ENCODE measurements around the gene SLC22A23. TPM values are rescaled to one million over a fixed set of nuclear protein-coding genes. Genes with fewer than 3 reads are reported as not detected.

The SLC22A23 gene
- total RNA-seq, 6 donors from 2014 or later, result 18.2 to 73.1 (median 28.3) TPM

DNA sequence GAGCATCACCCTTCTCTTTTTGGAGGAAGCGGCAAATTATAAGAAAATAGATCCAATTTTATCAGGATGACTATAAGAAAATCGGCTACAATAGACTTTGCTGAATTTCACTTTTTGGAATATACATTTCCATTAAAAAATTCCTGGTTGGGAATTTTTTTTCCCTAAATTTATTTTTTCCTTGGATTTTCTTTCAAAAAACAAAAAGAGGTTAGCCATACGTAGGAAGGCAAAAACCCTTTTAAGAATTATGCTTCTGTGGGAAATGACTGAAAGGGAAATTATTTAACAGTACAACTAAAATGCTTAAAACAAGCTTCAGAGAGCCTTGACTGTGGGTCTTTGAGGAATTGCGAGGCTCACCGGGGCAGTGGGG lies 86.9 kb downstream of the SLC22A23 start:
- no peaks in the 10 kb centered on the region for H3K9me3 ChIP-seq
- no peak overlapping the region for H3K4me3 ChIP-seq
- DNase-seq (no peak), ATAC-seq (ENCODE audit: low FRiP score in 2 of 2) (no peak)
- peaks cover 0 to 13% (median 3%) of the 10 kb centered on the region in 4 donors for H3K4me1 ChIP-seq
- peak overlapping the region in 2 of 4 donors; percentile 48 to 55 for H3K27ac ChIP-seq
- 92 to 96% methylated on average over 5 of the region's 5 CpGs for WGBS, 2 donors
- no peaks in the 10 kb centered on the region for H3K36me3 ChIP-seq
- no peaks in the 10 kb centered on the region for H3K27me3 ChIP-seq
- TF ChIP-seq POLR2A (IDR thresholded peaks at IDR 0.05), result no peak
- no peak for TF ChIP-seq EP300 (IDR thresholded peaks at IDR 0.05)
- TF ChIP-seq, protein P1, sequence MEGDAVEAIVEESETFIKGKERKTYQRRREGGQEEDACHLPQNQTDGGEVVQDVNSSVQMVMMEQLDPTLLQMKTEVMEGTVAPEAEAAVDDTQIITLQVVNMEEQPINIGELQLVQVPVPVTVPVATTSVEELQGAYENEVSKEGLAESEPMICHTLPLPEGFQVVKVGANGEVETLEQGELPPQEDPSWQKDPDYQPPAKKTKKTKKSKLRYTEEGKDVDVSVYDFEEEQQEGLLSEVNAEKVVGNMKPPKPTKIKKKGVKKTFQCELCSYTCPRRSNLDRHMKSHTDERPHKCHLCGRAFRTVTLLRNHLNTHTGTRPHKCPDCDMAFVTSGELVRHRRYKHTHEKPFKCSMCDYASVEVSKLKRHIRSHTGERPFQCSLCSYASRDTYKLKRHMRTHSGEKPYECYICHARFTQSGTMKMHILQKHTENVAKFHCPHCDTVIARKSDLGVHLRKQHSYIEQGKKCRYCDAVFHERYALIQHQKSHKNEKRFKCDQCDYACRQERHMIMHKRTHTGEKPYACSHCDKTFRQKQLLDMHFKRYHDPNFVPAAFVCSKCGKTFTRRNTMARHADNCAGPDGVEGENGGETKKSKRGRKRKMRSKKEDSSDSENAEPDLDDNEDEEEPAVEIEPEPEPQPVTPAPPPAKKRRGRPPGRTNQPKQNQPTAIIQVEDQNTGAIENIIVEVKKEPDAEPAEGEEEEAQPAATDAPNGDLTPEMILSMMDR (IDR thresholded peaks at IDR 0.05), result no peak
- no peak for TF ChIP-seq POLR2AphosphoS5 (IDR thresholded peaks at IDR 0.05)

DNA sequence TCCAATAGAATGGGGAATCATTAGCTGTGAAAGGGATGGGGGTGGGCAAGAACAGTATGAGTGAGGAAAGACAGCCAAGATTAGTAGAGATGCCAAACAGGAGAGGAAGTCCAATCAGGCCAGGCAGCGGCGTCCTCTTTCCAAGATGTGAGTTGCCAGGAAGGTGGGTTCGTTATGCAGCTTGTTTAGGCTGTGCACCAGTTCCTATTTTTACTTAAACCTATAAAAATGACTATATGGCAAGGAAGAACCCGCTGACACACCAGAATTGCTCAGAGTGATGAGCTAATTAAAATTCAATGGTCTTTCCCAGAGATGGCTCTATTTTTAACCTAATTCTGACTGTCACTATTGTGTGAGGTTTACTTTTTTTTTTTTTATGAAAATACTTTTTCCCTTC lies 88.2 kb downstream of the SLC22A23 start:
- WGBS, 2 donors, result 53 to 54% methylated on average over 4 of the region's 4 CpGs

DNA sequence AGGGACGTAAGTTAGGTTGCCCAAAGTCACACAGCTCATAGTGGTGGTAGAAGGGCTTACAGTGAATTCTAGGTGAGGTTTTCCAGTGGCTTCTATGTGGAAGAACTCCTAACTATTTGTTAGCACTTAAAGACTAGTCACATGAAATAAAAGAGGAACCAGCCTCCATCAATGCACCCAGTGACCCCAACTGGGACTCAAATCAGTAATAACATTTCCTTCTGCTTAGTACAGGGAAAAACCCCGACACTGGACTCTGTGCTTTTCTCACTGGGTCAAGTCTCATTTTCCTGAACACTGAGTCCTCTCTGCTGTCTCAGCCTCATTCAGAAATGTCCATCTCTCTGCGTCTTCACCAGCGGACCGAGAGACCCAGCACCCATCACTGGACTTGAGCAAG lies 89.2 kb downstream of the SLC22A23 start:
- Histone ChIP-seq H3K4me1 (peaks cover 0 to 16% (median 9%) of the 10 kb centered on the region in 4 donors), H3K36me3 (no peaks in the 10 kb centered on the region), H3K4me3 (no peak overlapping the region), H3K9me3 (no peaks in the 10 kb centered on the region), H3K27me3 (no peaks in the 10 kb centered on the region), H3K27ac (peak overlapping the region in 1 of 4 donors; percentile 18)
- 49 to 58% methylated on average over 5 of the region's 5 CpGs for WGBS, 2 donors
- no peak for TF ChIP-seq POLR2AphosphoS5 (IDR thresholded peaks at IDR 0.05)
- TF ChIP-seq, protein P1 (IDR thresholded peaks at IDR 0.05), result no peak
- TF ChIP-seq POLR2A (IDR thresholded peaks at IDR 0.05), result no peak
- ATAC-seq (ENCODE audit: low FRiP score in 2 of 2) (peak in 1 of 2 donors; percentile 52), DNase-seq (no peak)

More for the DNA sequence above, 88.2 kb downstream of the SLC22A23 start:
- no peaks in the 10 kb centered on the region for H3K9me3 ChIP-seq
- no peak overlapping the region for H3K4me3 ChIP-seq
- H3K27me3 ChIP-seq, result no peaks in the 10 kb centered on the region
- H3K27ac ChIP-seq, result no peak overlapping the region
- DNase-seq (no peak), ATAC-seq (ENCODE audit: low FRiP score in 2 of 2) (no peak)
- no peak for TF ChIP-seq EP300 (IDR thresholded peaks at IDR 0.05)
- H3K36me3 ChIP-seq, result no peaks in the 10 kb centered on the region
- H3K4me1 ChIP-seq, result peaks cover 0 to 13% (median 4%) of the 10 kb centered on the region in 4 donors

DNA sequence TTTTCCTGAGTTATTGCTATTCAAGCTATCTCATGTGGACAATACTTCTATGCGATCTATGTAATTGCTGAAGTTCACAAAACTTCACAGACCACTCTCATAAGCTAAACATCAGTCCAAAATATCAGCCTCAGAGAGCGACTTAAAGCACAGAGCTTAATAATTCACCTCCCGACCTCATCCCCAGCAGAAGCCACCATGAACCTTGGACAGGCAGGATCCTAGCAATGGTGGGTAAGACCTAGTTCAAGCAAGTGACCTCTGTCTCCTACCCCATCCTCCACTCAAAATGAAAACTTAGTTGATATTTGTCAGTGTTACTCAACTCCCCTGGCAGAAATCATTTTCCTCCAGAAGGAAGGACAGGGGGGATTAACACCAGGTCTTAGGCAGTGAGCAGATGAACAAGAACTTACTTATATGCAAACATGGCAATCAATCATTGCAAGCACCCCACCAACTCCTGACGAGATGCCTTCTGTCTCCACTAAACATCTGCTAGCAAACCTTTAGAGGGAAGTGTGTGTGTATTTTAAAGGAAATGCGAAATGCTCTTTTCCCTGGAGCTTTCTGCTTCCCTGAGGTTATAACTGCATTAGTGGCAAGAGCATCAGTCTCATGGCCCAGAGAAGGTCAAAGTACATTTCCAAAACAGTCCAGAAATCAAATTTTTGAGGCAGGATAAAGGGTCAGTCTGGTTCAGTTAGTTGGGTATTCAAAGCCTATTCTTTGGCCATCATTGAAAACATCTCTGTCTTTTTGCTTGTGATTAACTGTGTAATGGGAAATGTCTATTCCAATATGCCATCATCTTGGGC lies 90.0 kb downstream of the SLC22A23 start:
- ATAC-seq (ENCODE audit: low FRiP score in 2 of 2) (no peak), DNase-seq (no peak)
- no peaks in the 10 kb centered on the region for H3K27me3 ChIP-seq
- H3K36me3 ChIP-seq, result no peaks in the 10 kb centered on the region
- H3K4me3 ChIP-seq, result no peak overlapping the region
- no peaks in the 10 kb centered on the region for H3K9me3 ChIP-seq
- peaks cover 0 to 16% (median 9%) of the 10 kb centered on the region in 4 donors for H3K4me1 ChIP-seq
- H3K27ac ChIP-seq, result no peak overlapping the region
- TF ChIP-seq EP300 (IDR thresholded peaks at IDR 0.05) (no peak), POLR2AphosphoS5 (IDR thresholded peaks at IDR 0.05) (no peak), POLR2A (IDR thresholded peaks at IDR 0.05) (no peak)
- TF ChIP-seq, protein P1 (IDR thresholded peaks at IDR 0.05), result no peak
- WGBS, 2 donors, result 85 to 91% methylated on average over 5 of the region's 5 CpGs

DNA sequence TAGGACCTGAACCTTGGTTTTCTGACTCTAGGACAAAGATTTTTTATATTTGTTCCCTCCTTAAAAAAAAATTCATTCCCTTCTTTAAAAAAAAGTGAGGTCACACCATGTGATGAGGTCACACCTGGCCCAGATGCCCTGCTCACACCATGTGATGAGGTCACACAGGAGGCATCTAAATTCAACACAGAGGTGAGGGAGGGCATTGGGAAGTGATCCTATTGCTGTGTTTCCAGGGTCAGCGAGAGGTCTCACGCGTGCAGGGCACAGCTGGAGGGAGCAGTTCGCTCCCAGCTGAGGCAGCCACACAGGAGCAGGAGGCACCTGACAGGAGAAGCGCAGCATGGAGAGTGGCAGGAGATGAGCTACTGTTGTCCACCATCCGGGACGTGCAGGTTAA lies 92.5 kb downstream of the SLC22A23 start:
- H3K4me3 ChIP-seq, result no peak overlapping the region
- TF ChIP-seq POLR2AphosphoS5 (IDR thresholded peaks at IDR 0.05) (no peak), EP300 (IDR thresholded peaks at IDR 0.05) (no peak), POLR2A (IDR thresholded peaks at IDR 0.05) (no peak)
- TF ChIP-seq, protein P1 (IDR thresholded peaks at IDR 0.05), result no peak
- no peaks in the 10 kb centered on the region for H3K9me3 ChIP-seq
- ATAC-seq (ENCODE audit: low FRiP score in 2 of 2), result no peak
- no peaks in the 10 kb centered on the region for H3K27me3 ChIP-seq
- H3K36me3 ChIP-seq, result no peaks in the 10 kb centered on the region
- peaks cover 0 to 18% (median 7%) of the 10 kb centered on the region in 4 donors for H3K4me1 ChIP-seq
- H3K27ac ChIP-seq, result no peak overlapping the region
- WGBS, 2 donors, result 77 to 82% methylated on average over 7 of the region's 7 CpGs
- DNase-seq, result no peak
